ENCODE data around the gene KRTAP9-4.
"Not testable (repeated sequence)": the region's sequence is repeated elsewhere in the genome, so short reads cannot be mapped to it uniquely, and the experiment has no call there.

Gene KRTAP9-4, protein sequence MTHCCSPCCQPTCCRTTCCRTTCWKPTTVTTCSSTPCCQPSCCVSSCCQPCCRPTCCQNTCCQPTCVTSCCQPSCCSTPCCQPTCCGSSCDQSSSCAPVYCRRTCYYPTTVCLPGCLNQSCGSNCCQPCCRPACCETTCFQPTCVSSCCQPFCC

GRCh38 chr17:41249637-41250240 lies at the start of gene KRTAP9-4:
Gene KRTAP9-4 (plus strand): TSS chr17:41249687. CDS start chr17:41249721, 34 bp downstream.
- not testable (repeated sequence) for DNase-seq (ENCODE audit: low read depth)

GRCh38 chr17:41211845-41212466 lies 37.5 kb upstream of the KRTAP9-4 start:
- peak; percentile 58 for DNase-seq (ENCODE audit: low read depth)

DNA sequence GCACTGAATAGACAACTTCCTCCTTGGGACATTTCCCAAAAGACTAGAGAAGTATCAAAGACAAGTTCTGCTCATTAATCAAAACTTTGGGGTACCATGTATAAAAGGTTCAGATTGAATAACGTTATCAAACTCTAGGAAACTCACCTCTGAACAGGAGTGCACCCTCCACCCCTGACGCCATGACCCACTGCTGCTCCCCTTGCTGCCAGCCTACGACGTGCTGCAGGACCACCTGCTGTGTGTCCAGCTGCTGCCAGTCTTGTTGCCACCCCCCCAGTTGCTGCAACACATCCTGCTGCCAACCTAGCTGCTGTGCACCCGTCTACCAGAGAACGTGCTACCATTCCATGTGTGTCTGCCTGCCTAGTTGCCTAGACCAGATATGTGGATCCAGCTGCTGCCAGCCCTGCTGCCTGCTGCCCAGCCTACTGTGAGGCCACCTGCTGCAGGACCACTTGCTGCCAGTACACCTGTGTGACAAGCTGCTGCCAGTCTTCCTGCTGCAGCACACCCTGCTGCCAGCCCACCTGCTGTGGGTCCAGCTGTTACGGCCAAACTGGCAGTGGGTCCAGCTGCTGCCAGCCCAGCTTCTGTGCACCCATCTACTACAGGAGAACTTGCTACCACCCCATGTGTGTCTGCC lies 36.8 kb upstream of the KRTAP9-4 start:
- no peak for DNase-seq (ENCODE audit: low read depth)

GRCh38 chr17:41215681-41216080 lies 33.8 kb upstream of the KRTAP9-4 start:
- DNase-seq (ENCODE audit: low read depth), result no peak

DNA sequence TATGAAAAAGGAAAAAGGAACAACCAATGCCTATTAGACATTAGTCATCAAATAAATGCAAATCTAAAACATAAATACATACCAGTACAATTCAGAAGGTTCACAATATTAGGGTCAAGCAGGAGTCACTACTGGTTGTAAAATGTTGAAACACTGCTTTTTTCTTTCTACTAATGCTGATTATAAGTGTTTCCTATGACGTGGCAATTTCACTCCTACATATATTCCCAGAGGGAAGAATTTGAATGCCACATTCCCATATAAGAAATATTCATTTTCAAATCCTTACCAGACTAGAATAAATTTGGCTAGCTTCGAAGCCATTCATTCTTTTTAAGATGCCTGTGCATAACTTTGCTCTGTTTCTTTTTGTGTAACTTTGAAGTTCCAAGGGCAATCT lies 25.7 kb upstream of the KRTAP9-4 start:
- no peak for DNase-seq (ENCODE audit: low read depth)

GRCh38 chr17:41226051-41226450 lies 23.4 kb upstream of the KRTAP9-4 start:
- DNase-seq (ENCODE audit: low read depth), result no peak

GRCh38 chr17:41226598-41227095 lies 22.8 kb upstream of the KRTAP9-4 start, which contains the start of gene KRTAP9-2:
Gene KRTAP9-2 (plus strand): TSS chr17:41226648. CDS start chr17:41226655, 7 bp downstream.
- not testable (repeated sequence) for DNase-seq (ENCODE audit: low read depth)

- DNase-seq (ENCODE audit: low read depth), result no peak
Measured at GRCh38 chr17:41230094-41230493, 19.4 kb upstream of the KRTAP9-4 start.

DNA sequence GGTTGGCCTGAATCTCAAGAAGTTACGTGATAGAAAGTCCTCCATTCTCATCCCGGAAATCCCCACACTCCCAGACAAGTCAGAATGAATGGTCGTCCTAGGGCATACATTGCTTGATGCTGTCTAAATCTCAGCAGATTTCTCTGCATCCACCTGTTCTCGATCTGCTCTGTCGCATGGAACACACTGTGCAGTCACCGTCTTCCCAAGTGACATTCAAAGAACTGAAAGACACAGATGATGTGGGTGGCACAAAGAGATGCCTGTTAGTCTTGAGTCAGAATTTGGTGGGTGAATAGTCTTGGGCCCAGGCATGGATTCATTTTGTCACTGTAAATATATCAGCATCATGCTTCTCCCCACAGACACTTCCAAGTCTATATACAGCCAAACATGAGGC lies 17.8 kb upstream of the KRTAP9-4 start:
- no peak for DNase-seq (ENCODE audit: low read depth)

DNA sequence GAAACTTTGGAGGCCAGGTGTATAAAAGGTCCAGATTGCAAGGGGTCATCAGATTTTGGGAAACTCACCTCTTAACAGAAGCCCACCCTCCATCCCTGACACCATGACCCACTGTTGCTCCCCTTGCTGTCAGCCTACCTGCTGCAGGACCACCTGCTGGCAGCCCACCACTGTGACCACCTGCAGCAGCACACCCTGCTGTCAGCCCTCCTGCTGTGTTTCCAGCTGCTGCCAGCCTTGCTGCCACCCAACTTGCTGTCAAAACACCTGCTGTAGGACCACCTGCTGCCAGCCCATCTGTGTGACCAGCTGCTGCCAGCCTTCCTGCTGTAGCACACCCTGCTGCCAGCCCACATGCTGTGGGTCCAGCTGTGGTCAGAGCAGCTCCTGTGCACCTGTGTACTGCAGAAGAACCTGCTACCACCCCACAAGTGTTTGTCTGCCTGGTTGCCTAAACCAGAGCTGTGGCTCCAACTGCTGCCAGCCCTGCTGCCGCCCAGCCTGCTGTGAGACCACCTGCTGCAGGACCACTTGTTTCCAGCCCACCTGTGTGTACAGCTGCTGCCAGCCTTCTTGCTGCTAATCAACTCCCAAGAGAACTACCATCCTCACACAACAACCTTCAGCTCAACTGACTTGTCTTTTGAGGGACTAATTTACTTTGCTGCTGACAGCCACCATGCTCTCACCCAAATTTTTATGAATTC lies 16.9 kb upstream of the KRTAP9-4 start, which contains the start of gene KRTAP9-3:
TSS of gene KRTAP9-3 (plus strand) at position 51 of the 707 bp plus-strand sequence. CDS start at position 104, 53 bp downstream.
- not testable (repeated sequence) for DNase-seq (ENCODE audit: low read depth)

- DNase-seq (ENCODE audit: low read depth), result not testable (repeated sequence)
Measured at GRCh38 chr17:41237116-41237515, 12.4 kb upstream of the KRTAP9-4 start.

DNA sequence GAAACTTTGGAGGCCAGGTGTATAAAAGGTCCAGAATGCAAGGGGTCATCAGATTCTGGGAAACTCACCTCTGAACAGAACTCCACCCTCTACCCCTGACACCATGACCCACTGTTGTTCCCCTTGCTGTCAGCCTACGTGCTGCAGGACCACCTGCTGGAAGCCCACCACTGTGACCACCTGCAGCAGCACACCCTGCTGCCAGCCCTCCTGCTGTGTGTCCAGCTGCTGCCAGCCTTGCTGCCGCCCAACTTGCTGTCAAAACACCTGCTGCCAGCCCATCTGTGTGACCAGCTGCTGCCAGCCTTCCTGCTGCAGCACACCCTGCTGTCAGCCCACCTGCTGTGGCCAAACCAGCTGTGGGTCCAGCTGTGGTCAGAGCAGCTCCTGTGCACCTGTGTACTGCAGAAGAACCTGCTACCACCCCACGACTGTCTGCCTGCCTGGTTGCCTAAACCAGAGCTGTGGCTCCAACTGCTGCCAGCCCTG lies 11.5 kb upstream of the KRTAP9-4 start, which contains the start of gene KRTAP9-8:
TSS of gene KRTAP9-8 (plus strand) at position 51 of the 489 bp plus-strand sequence. CDS start at position 104, 53 bp downstream.
- DNase-seq (ENCODE audit: low read depth), result not testable (repeated sequence)

DNA sequence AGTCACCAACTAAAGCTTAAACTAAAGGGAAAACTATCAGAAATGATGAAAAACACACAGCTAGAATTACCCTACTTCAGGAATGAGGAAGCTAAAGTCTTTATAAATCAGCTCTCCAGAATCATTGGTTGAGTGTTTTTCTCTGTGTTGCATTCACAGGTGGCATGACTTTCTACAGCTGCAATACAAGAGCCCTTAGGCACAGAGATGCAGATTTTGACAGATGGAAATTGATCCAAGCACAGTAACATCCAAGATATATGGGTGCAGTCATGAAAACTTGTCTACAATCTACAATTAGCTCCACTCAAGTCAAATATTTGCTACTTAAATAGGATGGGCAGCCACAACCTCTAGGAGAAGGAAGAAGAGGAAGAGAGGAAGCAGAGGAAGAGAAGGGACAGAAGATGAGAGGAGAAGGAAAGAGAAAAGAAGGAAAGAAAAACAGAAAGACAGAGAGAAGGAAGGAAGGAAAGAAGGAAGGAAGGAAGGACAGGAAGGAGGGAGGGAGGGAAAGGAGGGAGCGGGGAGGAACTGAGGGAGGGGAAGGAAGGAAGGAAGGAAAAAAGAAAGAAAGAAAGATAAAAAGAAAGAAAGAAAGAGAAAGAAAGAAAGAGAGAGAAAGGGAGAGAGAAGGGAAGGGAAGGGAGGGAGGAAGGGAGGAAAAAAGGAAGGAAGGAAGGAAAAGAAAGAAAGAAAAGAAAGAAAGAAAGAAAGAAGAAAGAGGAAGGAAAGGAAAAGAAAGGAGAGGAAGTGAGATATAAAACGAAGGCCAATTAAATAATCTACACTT lies 2.3 kb upstream of the KRTAP9-4 start:
- DNase-seq (ENCODE audit: low read depth), result not testable (repeated sequence)

GRCh38 chr17:41251261-41251660 lies 1.8 kb downstream of the KRTAP9-4 start:
- DNase-seq (ENCODE audit: low read depth), result no peak

GRCh38 chr17:41254861-41255260 lies 5.4 kb downstream of the KRTAP9-4 start:
- peak; percentile 14 for DNase-seq (ENCODE audit: low read depth)

- DNase-seq (ENCODE audit: low read depth), result peak; percentile 12
Measured at GRCh38 chr17:41255381-41256290, 6.1 kb downstream of the KRTAP9-4 start, which contains the start of gene KRTAP9-9. Gene KRTAP9-9 (plus strand): TSS chr17:41255384.

DNA sequence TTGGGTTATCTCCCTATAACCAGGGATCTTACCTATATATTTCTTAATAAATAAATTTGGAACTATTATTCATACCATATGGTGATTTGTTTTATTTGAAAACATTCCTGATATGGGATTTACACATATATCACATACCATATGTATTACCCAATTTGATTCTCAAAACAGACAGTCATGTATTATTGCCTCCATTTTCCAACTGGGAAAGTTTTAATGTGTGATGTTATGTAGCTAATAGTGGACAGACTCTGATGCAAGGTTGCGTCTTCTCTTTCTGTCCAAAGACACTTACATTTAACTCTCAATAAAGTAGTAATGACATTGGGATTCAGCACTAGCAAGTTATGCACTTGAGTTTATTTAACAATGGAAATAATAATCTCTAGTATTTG lies 6.8 kb downstream of the KRTAP9-4 start:
- DNase-seq (ENCODE audit: low read depth), result no peak

GRCh38 chr17:41258406-41258805 lies 8.9 kb downstream of the KRTAP9-4 start:
- no peak for DNase-seq (ENCODE audit: low read depth)

DNA sequence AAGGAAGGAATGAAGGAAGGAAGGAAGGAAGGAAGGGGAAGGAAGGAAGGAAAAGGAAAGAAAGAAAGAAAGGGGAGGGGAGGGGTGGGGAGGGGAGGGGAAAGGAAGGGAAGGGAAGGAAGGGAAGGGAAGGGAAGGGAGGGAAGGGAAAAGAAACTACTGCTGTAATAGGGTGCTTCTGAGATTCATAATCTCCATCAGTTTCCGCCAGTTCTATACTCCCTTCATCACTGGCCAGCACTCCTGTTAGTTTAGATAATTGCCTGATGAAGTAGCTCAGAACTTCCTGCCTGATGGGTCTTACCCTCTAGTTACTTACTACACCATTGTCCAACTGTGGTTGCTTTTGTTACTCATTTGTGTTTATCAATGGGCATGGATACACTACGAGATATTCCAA lies 13.7 kb downstream of the KRTAP9-4 start:
- no peak for DNase-seq (ENCODE audit: low read depth)

GRCh38 chr17:41264599-41264998 lies 15.1 kb downstream of the KRTAP9-4 start:
- DNase-seq (ENCODE audit: low read depth), result no peak

Data from ELR (cell line).